Measurements from ENCODE around the gene MIR17HG.

The MIR17HG gene

GRCh38 chr13:91368676-91369440, 21.4 kb downstream of the MIR17HG start:
- Histone ChIP-seq H3K4me1 (ENCODE audit: control insufficient read depth, insufficient read depth, low read length, poor library complexity, severe bottlenecking) (peaks cover 20% of the 10 kb centered on the region), H3K9me3 (ENCODE audit: control insufficient read depth, low read length) (no peaks in the 10 kb centered on the region), H3K36me3 (ENCODE audit: control insufficient read depth, insufficient read depth, low read length) (no peaks in the 10 kb centered on the region), H3K27ac (ENCODE audit: low read depth, low read length, severe bottlenecking) (peak overlapping the region; percentile 46), H3K4me3 (ENCODE audit: extremely low read depth, insufficient read depth, low read length, poor library complexity, severe bottlenecking) (no peak overlapping the region)
- WGBS, 2 experiments (ENCODE audit: insufficient coverage in 2 of 2): 93 to 94% methylated on average over 2 to 3 of the region's 3 CpGs

DNA sequence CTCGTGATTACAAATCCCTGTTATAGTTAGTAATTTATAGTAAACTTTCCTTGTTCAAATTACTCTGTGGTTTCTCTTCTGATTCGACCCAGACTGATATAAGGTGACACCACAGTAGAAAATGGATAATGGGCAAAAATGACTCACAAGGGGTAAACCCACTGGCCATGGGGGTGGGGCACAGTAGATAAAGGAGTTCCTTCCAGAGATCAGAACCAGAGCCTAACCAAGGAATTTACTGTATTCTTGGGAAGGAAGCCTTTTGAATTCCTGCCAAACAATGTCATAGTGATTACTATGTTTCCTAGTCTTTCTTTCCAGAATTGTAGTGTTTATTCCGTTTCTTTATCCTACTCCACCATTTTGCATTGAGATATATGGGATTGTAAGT, 21.9 kb downstream of the MIR17HG start:
- Histone ChIP-seq H3K27ac (ENCODE audit: low read depth, low read length, severe bottlenecking) (peak overlapping the region; percentile 67), H3K36me3 (ENCODE audit: control insufficient read depth, insufficient read depth, low read length) (no peaks in the 10 kb centered on the region), H3K4me3 (ENCODE audit: extremely low read depth, insufficient read depth, low read length, poor library complexity, severe bottlenecking) (no peak overlapping the region), H3K4me1 (ENCODE audit: control insufficient read depth, insufficient read depth, low read length, poor library complexity, severe bottlenecking) (peaks cover 20% of the 10 kb centered on the region), H3K9me3 (ENCODE audit: control insufficient read depth, low read length) (no peaks in the 10 kb centered on the region)
- WGBS, 2 experiments (ENCODE audit: insufficient coverage in 2 of 2): 60% methylated on average over 1 of the region's 3 CpGs; no CpG with 5 or more reads in 1 of the 2 experiments

- H3K36me3 ChIP-seq (ENCODE audit: control insufficient read depth, insufficient read depth, low read length): no peaks in the 10 kb centered on the region
Measured at GRCh38 chr13:91370501-91370900, 23.0 kb downstream of the MIR17HG start.

GRCh38 chr13:91372911-91373310, 25.4 kb downstream of the MIR17HG start:
- Histone ChIP-seq H3K4me3 (ENCODE audit: extremely low read depth, insufficient read depth, low read length, poor library complexity, severe bottlenecking) (no peak overlapping the region), H3K4me1 (ENCODE audit: control insufficient read depth, insufficient read depth, low read length, poor library complexity, severe bottlenecking) (peaks cover 20% of the 10 kb centered on the region), H3K27ac (ENCODE audit: low read depth, low read length, severe bottlenecking) (no peak overlapping the region), H3K9me3 (ENCODE audit: control insufficient read depth, low read length) (no peaks in the 10 kb centered on the region), H3K36me3 (ENCODE audit: control insufficient read depth, insufficient read depth, low read length) (no peaks in the 10 kb centered on the region)
- WGBS, 2 experiments (ENCODE audit: insufficient coverage in 2 of 2): 88 to 100% methylated on average over 2 to 3 of the region's 3 CpGs

More at GRCh38 chr13:91370501-91370900, 23.0 kb downstream of the MIR17HG start:
- Histone ChIP-seq H3K9me3 (ENCODE audit: control insufficient read depth, low read length) (no peaks in the 10 kb centered on the region), H3K27ac (ENCODE audit: low read depth, low read length, severe bottlenecking) (no peak overlapping the region), H3K4me1 (ENCODE audit: control insufficient read depth, insufficient read depth, low read length, poor library complexity, severe bottlenecking) (peaks cover 20% of the 10 kb centered on the region), H3K4me3 (ENCODE audit: extremely low read depth, insufficient read depth, low read length, poor library complexity, severe bottlenecking) (no peak overlapping the region)
- WGBS, 2 experiments (ENCODE audit: insufficient coverage in 2 of 2): no CpG with 5 or more reads among the region's 2 CpGs

- no peak overlapping the region for H3K27ac ChIP-seq (ENCODE audit: low read depth, low read length, severe bottlenecking)
- no peaks in the 10 kb centered on the region for H3K36me3 ChIP-seq (ENCODE audit: control insufficient read depth, insufficient read depth, low read length)
- 75 to 82% methylated on average over 3 of the region's 4 CpGs for WGBS, 2 experiments (ENCODE audit: insufficient coverage in 2 of 2)
- H3K4me1 ChIP-seq (ENCODE audit: control insufficient read depth, insufficient read depth, low read length, poor library complexity, severe bottlenecking): no peaks in the 10 kb centered on the region
- H3K9me3 ChIP-seq (ENCODE audit: control insufficient read depth, low read length): no peaks in the 10 kb centered on the region
- H3K4me3 ChIP-seq (ENCODE audit: extremely low read depth, insufficient read depth, low read length, poor library complexity, severe bottlenecking): no peak overlapping the region
Measured at GRCh38 chr13:91375116-91375729, 27.7 kb downstream of the MIR17HG start.

GRCh38 chr13:91381371-91381770, 33.9 kb downstream of the MIR17HG start:
- Histone ChIP-seq H3K4me3 (ENCODE audit: extremely low read depth, insufficient read depth, low read length, poor library complexity, severe bottlenecking) (no peak overlapping the region), H3K9me3 (ENCODE audit: control insufficient read depth, low read length) (no peaks in the 10 kb centered on the region), H3K4me1 (ENCODE audit: control insufficient read depth, insufficient read depth, low read length, poor library complexity, severe bottlenecking) (no peaks in the 10 kb centered on the region)

GRCh38 chr13:91383836-91384235, 36.3 kb downstream of the MIR17HG start:
- 85 to 87% methylated on average over 3 to 4 of the region's 4 CpGs for WGBS, 2 experiments (ENCODE audit: insufficient coverage in 2 of 2)
- Histone ChIP-seq H3K4me1 (ENCODE audit: control insufficient read depth, insufficient read depth, low read length, poor library complexity, severe bottlenecking) (no peaks in the 10 kb centered on the region), H3K4me3 (ENCODE audit: extremely low read depth, insufficient read depth, low read length, poor library complexity, severe bottlenecking) (no peak overlapping the region), H3K36me3 (ENCODE audit: control insufficient read depth, insufficient read depth, low read length) (no peaks in the 10 kb centered on the region), H3K27ac (ENCODE audit: low read depth, low read length, severe bottlenecking) (no peak overlapping the region), H3K9me3 (ENCODE audit: control insufficient read depth, low read length) (no peaks in the 10 kb centered on the region)

More at GRCh38 chr13:91381371-91381770, 33.9 kb downstream of the MIR17HG start:
- H3K36me3 ChIP-seq (ENCODE audit: control insufficient read depth, insufficient read depth, low read length): no peaks in the 10 kb centered on the region
- H3K27ac ChIP-seq (ENCODE audit: low read depth, low read length, severe bottlenecking): no peak overlapping the region

- Histone ChIP-seq H3K9me3 (ENCODE audit: control insufficient read depth, low read length) (no peaks in the 10 kb centered on the region), H3K4me1 (ENCODE audit: control insufficient read depth, insufficient read depth, low read length, poor library complexity, severe bottlenecking) (no peaks in the 10 kb centered on the region), H3K27ac (ENCODE audit: low read depth, low read length, severe bottlenecking) (no peak overlapping the region), H3K36me3 (ENCODE audit: control insufficient read depth, insufficient read depth, low read length) (no peaks in the 10 kb centered on the region), H3K4me3 (ENCODE audit: extremely low read depth, insufficient read depth, low read length, poor library complexity, severe bottlenecking) (no peak overlapping the region)
- WGBS, 2 experiments (ENCODE audit: insufficient coverage in 2 of 2): 90 to 100% methylated on average over 1 of the region's 2 CpGs
Measured at GRCh38 chr13:91384896-91385295, 37.4 kb downstream of the MIR17HG start.

DNA sequence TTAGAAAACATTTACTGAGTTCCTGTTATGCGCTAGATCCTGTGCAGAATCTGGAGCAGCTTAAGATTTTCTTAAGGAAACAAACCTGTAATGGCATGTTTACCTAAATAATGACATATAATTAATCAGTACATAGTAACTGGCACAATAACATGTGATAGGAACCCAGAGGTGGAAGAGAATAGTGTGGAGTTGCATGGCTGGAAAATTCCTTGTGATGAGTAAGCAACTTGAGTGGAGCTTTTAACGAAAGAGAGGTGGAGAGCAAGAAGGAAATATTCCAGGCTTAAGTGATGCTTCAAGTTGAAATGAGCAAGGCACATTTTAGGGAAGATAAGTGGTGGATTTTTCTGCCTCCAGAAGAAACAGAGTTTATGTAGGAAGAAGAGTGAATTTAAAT, 41.7 kb downstream of the MIR17HG start:
- Histone ChIP-seq H3K4me3 (ENCODE audit: extremely low read depth, insufficient read depth, low read length, poor library complexity, severe bottlenecking) (no peak overlapping the region), H3K9me3 (ENCODE audit: control insufficient read depth, low read length) (no peaks in the 10 kb centered on the region), H3K27ac (ENCODE audit: low read depth, low read length, severe bottlenecking) (no peak overlapping the region), H3K36me3 (ENCODE audit: control insufficient read depth, insufficient read depth, low read length) (no peaks in the 10 kb centered on the region), H3K4me1 (ENCODE audit: control insufficient read depth, insufficient read depth, low read length, poor library complexity, severe bottlenecking) (no peaks in the 10 kb centered on the region)
- WGBS, 2 experiments (ENCODE audit: insufficient coverage in 2 of 2): 57 to 86% methylated on average over 1 of the region's 2 CpGs

DNA sequence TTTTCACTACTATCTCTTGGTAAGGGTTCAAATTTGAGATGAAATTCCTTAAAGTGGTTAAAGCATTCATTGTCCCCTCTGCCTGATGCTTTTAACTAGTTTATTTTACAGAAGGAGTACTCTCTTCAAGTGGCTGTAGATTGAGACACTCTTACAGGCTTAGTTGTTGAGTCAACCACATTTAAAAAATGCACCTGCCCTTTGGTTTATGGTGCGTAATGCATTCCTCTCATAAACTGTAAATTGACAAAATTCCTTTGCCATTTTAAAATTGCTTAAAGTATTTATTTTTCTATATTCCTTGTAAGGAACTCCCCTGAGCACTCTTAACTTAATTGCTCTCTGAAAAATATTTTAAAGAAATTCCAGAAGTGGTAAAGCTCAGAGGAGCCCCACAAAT, 50.1 kb downstream of the MIR17HG start:
- Histone ChIP-seq H3K27ac (ENCODE audit: low read depth, low read length, severe bottlenecking) (no peak overlapping the region), H3K4me3 (ENCODE audit: extremely low read depth, insufficient read depth, low read length, poor library complexity, severe bottlenecking) (no peak overlapping the region), H3K4me1 (ENCODE audit: control insufficient read depth, insufficient read depth, low read length, poor library complexity, severe bottlenecking) (no peaks in the 10 kb centered on the region), H3K36me3 (ENCODE audit: control insufficient read depth, insufficient read depth, low read length) (no peaks in the 10 kb centered on the region), H3K9me3 (ENCODE audit: control insufficient read depth, low read length) (no peaks in the 10 kb centered on the region)
- no CpG with 5 or more reads among the region's 1 CpG for WGBS, 2 experiments (ENCODE audit: insufficient coverage in 2 of 2)
